Lung (tissue), 12 donors: ENCODE data around the gene SMYD1. TPM values are rescaled to one million over a fixed set of nuclear protein-coding genes. Genes with fewer than 3 reads are reported as not detected.

Source experiments
- ATAC-seq: fragments of 200-7000 bp; cut with Tn5 transposase; one replicate; pipeline ENCODE4 v1.9.1; 2020; ENCODE audit warnings: moderate number of reproducible peaks; ENCODE audit not compliant: insufficient read depth, low FRiP score
- DNase-seq, 3 donors: peaks; one replicate each; pipeline ENCODE4 v3.0.0-alpha.2; 2013 to 2017
- H3K27ac ChIP-seq, 2 donors: one replicate each; pipeline ENCODE4 v1.5.1; 2013; ENCODE audit warnings: mild to moderate bottlenecking in 2 of 2, moderate library complexity in 2 of 2, control low read depth in 1 of 2, inconsistent platforms in 1 of 2, low read depth in 1 of 2, low read length in 1 of 2
- H3K27me3 ChIP-seq, 3 donors: one replicate each; pipeline ENCODE4 v1.5.1; 2013; ENCODE audit warnings: low read length in 2 of 3; ENCODE audit not compliant: control insufficient read depth in 3 of 3, insufficient read depth in 3 of 3
- H3K36me3 ChIP-seq, 4 donors: one replicate each; pipeline ENCODE4 v1.5.1; 2013; ENCODE audit warnings: low read length in 4 of 4, mild to moderate bottlenecking in 1 of 4, moderate library complexity in 1 of 4; ENCODE audit not compliant: control insufficient read depth in 4 of 4, insufficient read depth in 4 of 4
- H3K4me1 ChIP-seq, 5 donors: one replicate each; pipeline ENCODE4 v1.5.1; 2013; ENCODE audit warnings: low read length in 5 of 5, mild to moderate bottlenecking in 2 of 5, moderate library complexity in 1 of 5; ENCODE audit not compliant: control insufficient read depth in 5 of 5, insufficient read depth in 5 of 5
- H3K4me3 ChIP-seq: one replicate; pipeline ENCODE4 v1.5.1; 2013; ENCODE audit warnings: mild to moderate bottlenecking, control low read depth, moderate library complexity
- H3K9ac ChIP-seq, 2 donors: one replicate each; pipeline ENCODE4 v1.5.1; 2013; ENCODE audit warnings: low read length in 2 of 2, control low read depth in 1 of 2; ENCODE audit not compliant: insufficient read depth in 1 of 2
- H3K9me3 ChIP-seq, 4 donors: one replicate each; pipeline ENCODE4 v1.5.1; 2013; ENCODE audit warnings: low read length in 3 of 4, mild to moderate bottlenecking in 1 of 4, moderate library complexity in 1 of 4; ENCODE audit not compliant: control insufficient read depth in 4 of 4, insufficient read depth in 3 of 4
- WGBS, 2 donors: extraction: QIAGEN DNeasy Blood & Tissue Kit; methylation state at CpG; one replicate each; pipeline ENCODE4 v1.1.7; 2013; 5-methylcytosine and 5-hydroxymethylcytosine counted together
- polyA plus RNA-seq, 2 donors: library from polyadenylated mRNA; stranded (reverse); fragments of 200-250 nt; gene quantifications; one replicate each; pipeline ENCODE4 v1.2.1, GENCODE V29; 2013
- total RNA-seq, 2 donors: library from RNA; depleted of rRNA in 1 of 2; stranded (reverse); fragments of >200 nt in 1 of 2; gene quantifications; one replicate each; pipeline ENCODE4 v1.2.1, GENCODE V29; 2014 to 2021
- TF ChIP-seq, protein P1 (sequence below): IDR thresholded peaks from 2 replicates; pipeline ENCODE4 v1.5.1; 2012; ENCODE audit warnings: mild to moderate bottlenecking; ENCODE audit errors: control extremely low read depth, extremely low read depth
- donor health status: control.
- donor health status: control.
- donor health status: Bipolar disorder and iron deficiency.
- donor health status: healthy.
- donor health status: DM: yes; HTN: yes; CAD: no.

SMYD1 gene
- total and polyA plus RNA-seq, 4 donors: 0.20 TPM; not detected in 3

DNA sequence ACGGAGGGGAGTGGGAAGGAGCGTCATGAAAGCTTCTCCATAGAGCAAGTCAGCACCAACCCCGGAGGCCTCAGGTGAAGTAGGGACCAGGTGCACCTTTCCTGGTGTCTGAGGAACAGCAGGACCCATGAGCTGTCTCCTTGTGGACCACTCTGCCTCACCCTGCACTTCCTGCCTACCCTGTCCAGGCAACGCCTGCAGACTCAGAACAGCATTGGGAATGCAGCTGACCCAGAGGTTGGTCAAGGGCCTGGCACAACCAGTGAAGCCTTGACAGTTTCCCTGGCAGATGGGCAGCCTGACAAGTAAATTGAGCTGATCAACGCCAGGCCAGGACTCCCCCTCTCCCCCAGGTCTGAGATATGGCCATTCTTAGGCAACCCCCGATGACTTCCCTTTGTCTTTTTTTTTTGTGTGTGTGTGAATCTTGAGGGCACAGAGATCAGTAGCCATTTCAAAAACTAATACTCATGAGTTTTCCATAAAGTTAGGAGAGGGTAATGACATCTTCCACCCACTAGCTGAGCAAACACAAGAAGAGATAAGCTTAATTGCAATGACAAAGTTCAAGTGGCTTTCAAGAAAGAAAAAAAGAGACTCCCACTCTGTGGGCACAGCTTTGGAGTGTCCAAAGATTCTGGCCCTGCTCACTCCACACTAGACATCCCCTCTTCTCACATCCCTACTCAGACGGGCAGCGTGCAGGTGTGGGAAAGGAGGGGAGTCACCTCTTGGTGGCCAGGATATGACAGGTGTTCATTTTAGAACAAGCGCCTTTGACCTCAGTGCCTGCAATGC, 63.8 kb downstream of the SMYD1 start:
- Histone ChIP-seq H3K9ac (no peak overlapping the region), H3K4me3 (no peak overlapping the region)
- no peak for ATAC-seq

DNA sequence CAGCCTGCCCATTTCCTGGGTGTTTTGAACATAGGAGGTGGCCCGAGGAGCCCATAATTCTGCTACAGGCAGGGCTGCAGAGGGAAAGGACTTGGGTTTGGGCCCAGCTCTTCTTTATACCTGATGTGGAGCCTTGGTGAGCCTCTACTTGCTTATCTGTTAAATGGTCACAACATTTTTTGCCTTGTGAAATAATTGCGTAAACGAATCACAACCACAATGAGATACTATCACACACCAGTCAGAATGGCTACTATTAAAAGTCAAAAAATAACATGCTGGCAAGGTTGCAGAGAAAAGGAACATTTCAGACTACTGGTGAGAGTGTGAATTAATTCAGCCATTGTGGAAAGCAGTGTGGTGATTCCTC, 64.4 kb downstream of the SMYD1 start:
- H3K9ac ChIP-seq: no peak overlapping the region
- no peaks in the 10 kb centered on the region for H3K4me1 ChIP-seq
- H3K27ac ChIP-seq: no peak overlapping the region
- TF ChIP-seq, protein P1, sequence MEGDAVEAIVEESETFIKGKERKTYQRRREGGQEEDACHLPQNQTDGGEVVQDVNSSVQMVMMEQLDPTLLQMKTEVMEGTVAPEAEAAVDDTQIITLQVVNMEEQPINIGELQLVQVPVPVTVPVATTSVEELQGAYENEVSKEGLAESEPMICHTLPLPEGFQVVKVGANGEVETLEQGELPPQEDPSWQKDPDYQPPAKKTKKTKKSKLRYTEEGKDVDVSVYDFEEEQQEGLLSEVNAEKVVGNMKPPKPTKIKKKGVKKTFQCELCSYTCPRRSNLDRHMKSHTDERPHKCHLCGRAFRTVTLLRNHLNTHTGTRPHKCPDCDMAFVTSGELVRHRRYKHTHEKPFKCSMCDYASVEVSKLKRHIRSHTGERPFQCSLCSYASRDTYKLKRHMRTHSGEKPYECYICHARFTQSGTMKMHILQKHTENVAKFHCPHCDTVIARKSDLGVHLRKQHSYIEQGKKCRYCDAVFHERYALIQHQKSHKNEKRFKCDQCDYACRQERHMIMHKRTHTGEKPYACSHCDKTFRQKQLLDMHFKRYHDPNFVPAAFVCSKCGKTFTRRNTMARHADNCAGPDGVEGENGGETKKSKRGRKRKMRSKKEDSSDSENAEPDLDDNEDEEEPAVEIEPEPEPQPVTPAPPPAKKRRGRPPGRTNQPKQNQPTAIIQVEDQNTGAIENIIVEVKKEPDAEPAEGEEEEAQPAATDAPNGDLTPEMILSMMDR: no peak
- 82 to 91% methylated on average over 3 of the region's 3 CpGs for WGBS, 2 donors
- no peaks in the 10 kb centered on the region for H3K36me3 ChIP-seq
- no peak for ATAC-seq
- H3K9me3 ChIP-seq: no peaks in the 10 kb centered on the region
- no peak for DNase-seq
- H3K4me3 ChIP-seq: no peak overlapping the region
- peaks cover 0 to 2% (median 0%) of the 10 kb centered on the region in 3 donors for H3K27me3 ChIP-seq

More for the DNA sequence above, 63.8 kb downstream of the SMYD1 start:
- WGBS, 2 donors: 76 to 89% methylated on average over 9 of the region's 9 CpGs
- H3K9me3 ChIP-seq: peaks cover 0 to under 1% (median 0%) of the 10 kb centered on the region in 4 donors
- H3K4me1 ChIP-seq: no peaks in the 10 kb centered on the region
- DNase-seq: no peak
- no peaks in the 10 kb centered on the region for H3K36me3 ChIP-seq
- H3K27ac ChIP-seq: no peak overlapping the region
- TF ChIP-seq, protein P1: no peak
- peaks cover 0 to 2% (median 0%) of the 10 kb centered on the region in 3 donors for H3K27me3 ChIP-seq

DNA sequence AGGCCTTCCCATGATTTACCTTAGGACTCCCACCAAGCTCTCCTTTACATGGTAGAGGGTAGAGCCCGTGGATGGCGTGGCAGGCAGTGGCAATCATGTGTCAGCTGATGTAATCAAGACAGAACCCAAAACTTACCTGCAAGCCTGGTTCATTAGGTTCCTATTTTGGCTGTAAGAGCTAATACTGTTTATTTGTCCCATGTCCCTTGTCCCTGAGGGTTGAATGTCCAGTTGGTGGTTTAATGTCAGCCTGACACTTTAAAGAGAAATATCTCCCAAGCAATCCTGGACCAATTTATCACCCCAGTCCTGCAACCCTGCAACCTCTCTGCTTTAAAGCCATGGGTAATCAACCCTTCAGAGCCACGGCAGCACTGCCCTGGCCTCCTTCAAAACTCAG, 66.2 kb downstream of the SMYD1 start:
- H3K4me1 ChIP-seq: no peaks in the 10 kb centered on the region
- TF ChIP-seq, protein P1: no peak
- no peaks in the 10 kb centered on the region for H3K9me3 ChIP-seq
- no peak overlapping the region for H3K27ac ChIP-seq
- WGBS, 2 donors: 83 to 86% methylated on average over 3 of the region's 3 CpGs
- H3K9ac ChIP-seq: no peak overlapping the region
- H3K4me3 ChIP-seq: no peak overlapping the region
- no peak for ATAC-seq
- DNase-seq: no peak
- no peaks in the 10 kb centered on the region for H3K36me3 ChIP-seq
- no peaks in the 10 kb centered on the region for H3K27me3 ChIP-seq

DNA sequence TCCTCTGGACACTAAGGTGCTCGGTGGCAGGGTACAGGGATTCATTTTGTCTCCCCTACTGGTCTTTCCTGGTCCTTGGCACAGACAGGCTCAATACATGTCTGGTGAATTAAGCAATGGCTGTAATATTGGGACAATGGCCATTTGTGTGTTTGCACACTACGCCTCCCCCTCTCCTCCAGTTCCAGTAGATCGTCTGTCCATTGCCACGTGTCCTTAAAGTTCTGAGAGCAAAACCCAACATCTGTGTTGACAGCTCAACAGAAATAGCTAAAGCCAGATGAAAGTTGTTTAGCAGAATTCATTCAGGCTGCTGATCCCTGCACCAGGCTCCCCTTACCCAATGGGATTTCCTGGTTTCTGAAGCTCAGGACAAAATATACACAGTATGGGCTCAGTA, 69.2 kb downstream of the SMYD1 start:
- TF ChIP-seq, protein P1: no peak
- Histone ChIP-seq H3K9me3 (no peaks in the 10 kb centered on the region), H3K4me3 (no peak overlapping the region), H3K27ac (no peak overlapping the region), H3K4me1 (no peaks in the 10 kb centered on the region), H3K36me3 (no peaks in the 10 kb centered on the region), H3K27me3 (no peaks in the 10 kb centered on the region), H3K9ac (no peak overlapping the region)
- 70 to 84% methylated on average over 4 of the region's 4 CpGs for WGBS, 2 donors
- DNase-seq: no peak
- no peak for ATAC-seq
